ENCODE results near the gene ZEB1. TPM values are rescaled to one million over a fixed set of nuclear protein-coding genes. Genes with fewer than 3 reads are reported as not detected.

ZEB1 gene
- total RNA-seq, 1 donor from 2014 or later: 9.3 TPM

DNA sequence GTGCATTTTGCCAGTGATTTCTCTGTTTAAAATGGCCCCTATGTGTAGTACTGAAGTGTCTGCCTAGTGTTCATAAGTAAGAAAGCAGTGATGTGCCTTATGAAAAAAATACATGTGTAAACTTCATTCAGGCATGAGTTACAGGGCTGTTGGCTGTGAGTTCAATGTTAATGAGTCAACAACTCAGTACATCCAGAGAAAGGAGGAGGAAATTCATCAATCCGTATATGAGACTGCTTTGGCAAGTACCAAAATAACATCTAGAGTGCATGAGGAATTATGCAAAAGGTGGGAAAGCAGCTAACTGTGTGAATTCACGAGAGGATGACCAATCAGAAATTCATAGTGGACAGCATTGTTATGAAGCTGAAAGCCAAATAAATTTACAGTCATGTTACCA, 255.6 kb downstream of the ZEB1 start:
- ATAC-seq (no peak), DNase-seq (ENCODE audit: low spot score) (no peak)

DNA sequence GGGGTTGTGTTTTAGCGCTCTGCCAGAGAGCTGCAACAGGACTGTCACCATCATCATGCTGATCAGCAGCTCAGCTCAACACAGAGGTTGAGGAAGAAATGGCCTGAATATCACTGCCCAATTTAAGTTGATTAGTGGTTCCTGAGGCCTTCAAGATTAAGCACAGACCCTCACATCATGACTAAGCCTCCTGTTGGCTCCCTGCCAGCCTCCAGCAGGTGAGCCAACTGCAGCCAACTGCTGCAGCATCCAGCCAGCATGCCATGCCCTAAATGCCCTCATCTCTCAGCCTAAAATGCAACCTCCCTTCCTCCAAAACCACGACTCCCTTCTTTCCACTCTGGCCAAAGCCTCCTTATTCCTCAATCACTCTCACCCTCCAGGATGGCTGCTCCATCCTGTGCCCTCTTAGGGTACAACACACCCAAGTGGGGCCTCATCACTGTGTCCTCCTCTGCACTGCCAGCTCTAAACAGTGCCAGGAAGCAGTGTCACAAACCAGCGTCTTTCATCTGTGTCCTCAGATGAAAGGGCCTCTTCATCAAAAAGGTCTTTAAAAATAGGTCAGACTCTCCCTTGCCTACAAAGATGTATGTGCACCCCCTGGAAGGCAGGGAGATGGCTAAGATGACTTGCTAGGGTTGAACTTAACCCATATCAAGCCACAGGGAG, 259.3 kb downstream of the ZEB1 start:
- no peak for ATAC-seq

DNA sequence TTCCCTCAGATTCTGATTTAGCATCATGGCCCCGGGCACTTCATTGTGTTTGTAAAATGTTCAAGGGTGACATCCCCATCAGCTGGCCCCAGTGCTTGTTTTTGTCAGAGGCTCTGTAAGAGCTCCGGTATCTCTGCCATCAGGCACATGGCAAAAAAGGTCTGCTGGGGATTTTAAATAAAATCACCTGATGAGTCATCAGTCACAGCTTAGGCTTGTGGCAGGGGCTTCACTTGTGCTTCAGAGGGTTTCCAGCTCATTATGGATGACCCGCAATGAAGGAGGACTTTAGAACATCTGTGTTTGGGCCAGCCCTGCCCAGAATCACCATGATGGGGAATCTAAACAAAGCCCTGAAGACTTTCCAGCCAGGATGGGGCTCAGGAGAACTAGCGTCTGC, 259.9 kb downstream of the ZEB1 start:
- DNase-seq (ENCODE audit: low spot score): no peak
- no peak for ATAC-seq

More for the DNA sequence above, 259.3 kb downstream of the ZEB1 start:
- DNase-seq (ENCODE audit: low spot score): no peak

Measured in left lobe of liver (tissue), 2 donors.